ENCODE results near the gene TNFSF9.
"Not testable (repeated sequence)": the region's sequence is repeated elsewhere in the genome, so short reads cannot be mapped to it uniquely, and the experiment has no call there.

The TNFSF9 gene

DNA sequence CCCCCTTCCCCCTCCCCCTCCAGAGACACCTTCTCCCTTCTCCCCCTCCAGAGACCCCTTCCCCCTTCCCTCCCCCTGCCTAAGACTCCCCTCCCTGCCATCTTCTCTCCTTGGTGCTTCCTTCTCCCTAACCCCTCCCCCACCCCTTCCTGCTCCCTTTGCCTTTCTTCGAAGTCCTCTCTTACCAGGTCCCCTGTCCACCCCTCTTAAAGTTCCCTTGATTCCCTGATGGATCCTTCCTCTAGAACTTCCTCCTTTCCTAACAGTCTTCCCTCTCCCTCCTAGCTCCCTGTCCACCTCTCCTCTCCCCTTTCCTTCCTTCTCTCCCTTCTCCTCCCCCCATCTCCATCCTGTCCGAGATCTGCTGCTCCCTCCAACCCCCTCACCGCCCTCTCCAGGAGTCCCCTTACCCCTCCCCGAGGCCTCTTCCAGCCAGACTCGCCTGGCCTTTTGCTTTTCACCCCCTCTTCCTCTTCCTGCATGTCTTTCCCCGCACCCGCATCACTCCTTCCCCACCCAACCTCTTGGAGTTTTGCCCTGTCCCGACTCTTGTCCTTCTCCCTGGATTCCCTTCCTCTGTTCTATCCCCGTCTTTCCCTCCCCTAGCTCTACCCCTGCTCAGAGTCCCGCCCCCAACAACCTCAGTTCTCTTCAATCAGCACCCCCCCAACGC lies 3.1 kb downstream of the TNFSF9 start:
- no peak for DNase-seq

- no peak for DNase-seq
Measured at GRCh38 chr19:6534451-6535093, 3.7 kb downstream of the TNFSF9 start.

GRCh38 chr19:6535558-6536137 lies 4.8 kb downstream of the TNFSF9 start:
- DNase-seq = no peak

DNA sequence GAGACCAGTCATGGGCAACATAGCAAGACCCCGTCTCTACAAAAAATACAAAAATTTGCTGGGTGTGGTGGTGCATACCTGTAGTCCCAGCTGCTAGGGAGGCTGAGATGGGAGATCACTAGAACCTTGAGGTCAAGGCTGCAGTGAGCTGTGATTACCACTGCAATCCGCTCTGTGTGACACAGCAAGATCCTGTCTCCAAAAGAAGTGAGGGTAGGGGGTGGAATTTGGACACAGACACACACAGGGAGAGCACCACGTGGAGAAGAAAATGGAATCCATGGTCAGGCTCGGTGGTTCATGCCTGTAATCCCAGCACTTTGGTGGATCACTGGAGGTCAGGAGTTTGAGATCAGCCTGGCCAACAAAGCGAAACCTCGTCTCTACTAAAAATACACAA lies 8.7 kb downstream of the TNFSF9 start:
- no peak for DNase-seq

DNA sequence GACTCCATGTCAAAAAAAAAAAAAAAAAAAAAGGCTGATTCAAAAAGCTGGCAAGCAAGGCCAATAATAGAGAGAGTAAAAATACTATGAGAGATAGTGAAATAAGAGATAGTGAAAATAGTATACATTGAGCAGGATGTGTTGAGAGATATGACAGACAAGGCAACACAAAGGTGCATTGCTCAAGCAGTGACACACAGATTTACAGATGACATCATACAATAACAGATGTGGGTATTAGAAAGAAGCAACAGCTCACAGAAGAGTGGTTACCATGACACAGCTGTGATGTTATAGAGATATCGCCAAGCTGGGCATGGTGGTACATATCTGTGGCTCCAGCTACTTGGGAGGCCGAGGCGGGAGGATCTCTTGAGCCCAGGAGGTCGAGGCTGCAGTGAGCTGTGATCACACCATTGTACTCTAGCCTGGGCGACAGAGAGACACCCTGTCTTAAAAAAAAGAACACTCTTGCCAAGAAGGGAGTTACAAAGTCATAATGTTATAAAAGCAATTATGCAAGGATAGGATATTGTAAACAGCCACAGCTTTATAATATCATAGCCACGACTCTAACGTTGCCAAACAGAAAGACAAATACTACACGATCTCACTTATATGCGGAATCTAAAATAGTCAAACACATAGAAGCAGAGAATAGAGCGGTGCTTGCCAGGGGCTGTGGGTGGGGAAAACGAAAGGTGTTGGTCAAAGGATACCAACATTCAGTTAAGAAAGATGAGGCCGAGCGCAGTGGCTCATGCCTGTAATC lies 10.3 kb downstream of the TNFSF9 start:
- no peak for DNase-seq

DNA sequence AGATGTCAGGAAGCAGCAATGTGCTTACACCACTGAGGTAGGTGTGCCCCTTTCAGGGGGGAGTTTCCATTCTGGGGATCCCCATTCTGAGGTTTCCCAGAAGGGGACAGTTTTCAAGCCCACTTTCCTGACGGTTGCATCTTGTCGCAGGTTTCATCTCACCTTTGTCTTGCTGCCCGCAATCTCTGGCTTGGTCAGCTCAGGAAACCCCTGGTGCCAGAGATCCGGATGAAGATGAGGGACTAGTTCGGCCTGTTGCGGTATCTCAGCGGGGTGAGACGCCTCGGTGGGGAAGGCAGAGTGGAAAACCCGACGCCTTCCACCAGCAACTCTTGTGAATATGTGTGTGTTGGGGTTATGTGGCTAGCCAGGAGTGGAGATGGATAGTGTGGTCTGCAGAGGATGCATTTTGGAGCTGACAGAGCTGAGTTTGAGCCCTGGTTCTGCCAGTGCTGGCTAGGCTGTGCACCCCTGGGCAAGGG lies 13.1 kb downstream of the TNFSF9 start:
- no peak for DNase-seq

DNA sequence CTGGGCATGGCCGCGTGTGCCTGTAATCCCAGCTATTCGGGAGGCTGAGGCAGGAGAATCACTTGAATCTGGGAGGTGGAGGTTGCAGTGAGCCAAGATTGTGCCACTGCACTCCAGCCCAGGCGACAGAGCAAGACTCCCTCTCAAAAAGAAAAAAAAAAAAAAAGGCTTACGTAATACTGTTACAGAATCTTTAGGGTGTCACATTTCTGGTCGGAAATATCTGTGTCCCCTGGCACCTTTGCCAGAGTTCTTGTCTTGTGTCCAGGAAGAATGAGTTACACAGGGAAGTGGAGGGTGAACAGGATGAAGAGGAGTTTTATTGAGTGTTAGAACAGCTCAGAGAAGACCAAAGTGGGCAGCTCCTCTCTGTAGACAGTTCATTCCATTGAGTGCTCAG lies 19.9 kb downstream of the TNFSF9 start:
- DNase-seq = not testable (repeated sequence)

- DNase-seq = no peak
Measured at GRCh38 chr19:6551091-6551490, 20.3 kb downstream of the TNFSF9 start.

- no peak for DNase-seq
Measured at GRCh38 chr19:6551607-6552450, 21.0 kb downstream of the TNFSF9 start.

DNA sequence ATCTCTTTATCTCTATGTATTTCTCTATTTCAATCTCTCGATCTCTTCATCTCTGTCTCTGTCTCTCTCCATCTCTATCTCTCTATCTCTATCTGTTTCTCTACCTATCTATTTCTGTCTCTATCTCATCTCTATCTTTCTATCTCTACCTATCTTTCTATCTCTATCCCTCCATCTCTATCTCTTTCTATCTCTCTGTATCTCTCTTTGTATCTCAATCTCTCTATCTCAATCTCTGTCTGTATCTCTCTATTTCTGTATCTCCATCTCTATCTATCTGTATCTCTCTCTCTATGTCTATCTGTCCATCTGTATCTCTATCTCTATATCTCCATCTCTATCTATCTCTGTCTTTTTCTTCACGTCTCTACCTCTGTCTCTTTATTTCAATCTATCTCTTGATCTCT lies 25.2 kb downstream of the TNFSF9 start:
- DNase-seq = no peak

DNA sequence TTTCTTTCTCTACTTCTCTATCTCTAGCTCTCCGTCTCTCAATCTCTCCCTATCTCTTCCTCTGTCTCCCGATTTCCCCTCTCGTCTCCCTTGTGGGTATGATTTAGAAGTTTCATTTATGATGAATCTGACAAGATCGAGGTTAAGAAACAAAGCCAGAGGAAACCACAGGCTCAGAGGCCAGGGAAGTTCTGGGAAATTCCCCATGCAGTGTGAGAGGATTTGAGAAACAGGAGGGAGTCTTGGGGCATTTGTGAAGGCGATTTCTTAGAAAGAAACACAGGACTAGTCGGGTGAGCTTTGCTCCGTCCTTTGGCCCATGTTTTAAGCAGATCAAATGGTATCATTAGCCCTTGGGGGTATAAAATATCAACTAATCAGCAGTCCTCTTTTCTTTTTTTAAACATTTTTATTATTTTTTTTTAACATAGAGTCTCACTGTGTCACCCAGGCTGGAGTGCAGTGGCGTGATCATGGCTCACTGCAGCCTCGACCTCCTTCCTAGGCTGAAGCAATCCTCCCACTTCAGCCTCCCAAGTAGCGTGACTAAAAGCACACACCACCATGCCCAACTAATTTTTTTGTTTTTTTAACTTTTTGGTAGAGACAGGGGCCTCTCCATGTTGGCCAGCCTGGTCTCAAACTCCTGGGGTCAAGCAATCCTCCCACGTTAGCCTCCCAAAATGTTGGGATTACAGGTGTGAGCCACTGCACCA lies 25.8 kb downstream of the TNFSF9 start:
- DNase-seq = no peak

DNA sequence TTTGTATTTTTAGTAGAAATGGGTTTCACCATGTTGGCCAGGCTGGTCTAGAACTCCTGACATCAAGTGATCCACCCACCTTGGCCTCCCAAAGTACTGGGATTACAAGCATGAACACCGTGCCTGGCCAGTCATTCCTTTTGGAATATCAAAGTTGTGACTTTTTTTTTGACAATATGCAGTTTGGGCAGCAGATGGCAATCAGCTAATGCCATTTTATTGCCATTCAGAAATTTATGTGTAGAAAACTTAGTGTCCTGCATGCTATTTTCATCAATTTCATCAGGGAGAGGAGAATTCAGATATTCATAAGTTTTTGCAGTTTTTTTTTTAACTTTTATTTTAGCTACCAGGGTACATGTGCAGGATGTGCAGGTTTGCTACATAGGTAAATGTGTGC lies 31.6 kb downstream of the TNFSF9 start:
- not testable (repeated sequence) for DNase-seq

- DNase-seq = no peak
Measured at GRCh38 chr19:6564393-6564792, 33.6 kb downstream of the TNFSF9 start.

DNA sequence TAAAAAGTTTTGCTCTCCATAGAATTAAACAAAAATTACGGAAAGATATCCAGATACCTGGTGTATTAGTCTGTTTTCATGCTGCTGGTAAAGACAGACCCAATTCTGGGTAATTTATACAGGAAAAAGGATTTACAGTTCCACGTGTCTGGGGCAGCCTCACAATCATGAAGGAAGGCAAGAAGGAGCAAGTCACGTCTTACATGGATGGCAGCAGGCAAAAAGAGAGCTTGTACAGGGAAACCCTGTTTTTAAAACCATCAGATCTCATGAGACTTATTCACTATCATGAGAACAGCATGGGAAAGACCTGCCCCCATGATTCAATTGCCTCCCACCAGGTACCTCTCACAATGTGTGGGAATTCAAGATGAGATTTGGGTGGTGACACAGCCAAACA lies 35.9 kb downstream of the TNFSF9 start:
- not testable (repeated sequence) for DNase-seq

- DNase-seq = no peak
Measured at GRCh38 chr19:6568010-6568526, 37.2 kb downstream of the TNFSF9 start.

DNA sequence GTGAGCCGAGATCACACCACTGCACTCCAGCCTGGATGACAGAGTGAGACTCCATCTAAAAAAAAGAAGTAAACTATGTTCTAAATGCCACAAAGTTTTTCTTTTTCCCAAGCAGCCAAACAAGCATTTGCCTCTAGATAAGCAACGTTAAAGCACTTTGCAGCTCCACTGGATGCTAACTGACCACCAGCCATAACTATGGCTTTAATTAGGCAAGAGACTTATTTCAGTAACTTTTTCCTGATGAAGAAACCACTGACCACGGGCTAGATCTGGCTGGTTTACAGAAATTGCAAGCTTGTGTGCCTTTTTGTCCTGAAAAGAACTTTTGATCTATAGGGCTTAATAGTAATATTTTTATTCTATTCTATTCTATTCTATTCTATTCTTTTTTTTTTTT lies 38.0 kb downstream of the TNFSF9 start:
- DNase-seq = no peak

GRCh38 chr19:6570764-6571163 lies 39.9 kb downstream of the TNFSF9 start:
- no peak for DNase-seq

- DNase-seq = no peak
Measured at GRCh38 chr19:6571167-6571566, 40.3 kb downstream of the TNFSF9 start.

GRCh38 chr19:6572217-6572616 lies 41.4 kb downstream of the TNFSF9 start:
- DNase-seq = no peak

DNA sequence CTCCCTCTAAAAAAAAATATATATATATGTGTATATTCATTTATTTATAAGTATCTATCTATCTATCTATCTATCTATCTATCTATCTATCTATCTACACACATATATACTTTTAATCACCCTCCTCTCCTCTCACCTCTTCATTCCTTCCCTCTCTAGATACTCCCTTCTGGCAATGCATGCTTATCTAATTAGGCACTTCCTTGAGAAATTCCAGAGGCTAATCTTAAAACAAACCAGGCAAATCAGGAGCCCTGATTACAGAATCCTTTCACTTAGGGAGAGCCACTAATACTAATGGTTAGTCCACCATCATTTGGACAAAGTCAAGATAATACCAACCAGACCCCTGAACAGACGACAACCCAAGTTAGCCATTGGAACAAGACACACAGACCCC lies 42.5 kb downstream of the TNFSF9 start:
- DNase-seq = no peak

GRCh38 chr19:6576869-6577475 lies 46.1 kb downstream of the TNFSF9 start:
- DNase-seq = no peak

All from NCI-H510A treated with DMSO at 0.1 percent for 48 hours (cell line).